ENCODE measurements around the gene ATP8B4.

ATP8B4 gene

DNA sequence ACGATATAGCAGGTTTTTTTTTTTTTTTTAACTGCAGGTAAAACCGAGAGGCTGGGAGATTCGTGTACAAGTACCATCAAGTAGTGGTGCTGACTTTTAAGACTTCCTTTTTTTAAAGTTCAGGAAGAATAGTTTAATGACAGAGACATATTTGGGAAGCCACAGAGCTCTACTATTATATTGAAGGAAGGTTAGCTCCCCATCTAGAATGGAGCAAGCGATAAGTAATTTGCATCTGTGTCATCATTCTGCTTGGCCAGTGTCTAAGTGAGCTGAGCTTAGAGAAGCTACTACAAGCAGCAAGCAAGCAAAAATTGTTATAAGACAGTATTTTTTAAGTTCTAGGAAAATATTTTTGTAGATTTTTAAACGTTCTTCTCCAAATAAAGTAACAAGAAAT lies 203.2 kb downstream of the ATP8B4 start:
- Histone ChIP-seq H3K4me3 (ENCODE audit: severe bottlenecking) (no peak overlapping the region), H3K27me3 (ENCODE audit: insufficient read depth, poor library complexity, severe bottlenecking) (no peaks in the 10 kb centered on the region), H3K36me3 (ENCODE audit: low read depth) (no peaks in the 10 kb centered on the region), H3K4me1 (ENCODE audit: insufficient read depth, poor library complexity, severe bottlenecking) (peaks cover 4% of the 10 kb centered on the region), H3K9me3 (ENCODE audit: severe bottlenecking) (no peaks in the 10 kb centered on the region), H3K27ac (ENCODE audit: poor library complexity, severe bottlenecking) (no peak overlapping the region)
- ATAC-seq (ENCODE audit: low read depth) (no peak), DNase-seq (ENCODE audit: low spot score) (no peak)
- TF ChIP-seq, protein P1, sequence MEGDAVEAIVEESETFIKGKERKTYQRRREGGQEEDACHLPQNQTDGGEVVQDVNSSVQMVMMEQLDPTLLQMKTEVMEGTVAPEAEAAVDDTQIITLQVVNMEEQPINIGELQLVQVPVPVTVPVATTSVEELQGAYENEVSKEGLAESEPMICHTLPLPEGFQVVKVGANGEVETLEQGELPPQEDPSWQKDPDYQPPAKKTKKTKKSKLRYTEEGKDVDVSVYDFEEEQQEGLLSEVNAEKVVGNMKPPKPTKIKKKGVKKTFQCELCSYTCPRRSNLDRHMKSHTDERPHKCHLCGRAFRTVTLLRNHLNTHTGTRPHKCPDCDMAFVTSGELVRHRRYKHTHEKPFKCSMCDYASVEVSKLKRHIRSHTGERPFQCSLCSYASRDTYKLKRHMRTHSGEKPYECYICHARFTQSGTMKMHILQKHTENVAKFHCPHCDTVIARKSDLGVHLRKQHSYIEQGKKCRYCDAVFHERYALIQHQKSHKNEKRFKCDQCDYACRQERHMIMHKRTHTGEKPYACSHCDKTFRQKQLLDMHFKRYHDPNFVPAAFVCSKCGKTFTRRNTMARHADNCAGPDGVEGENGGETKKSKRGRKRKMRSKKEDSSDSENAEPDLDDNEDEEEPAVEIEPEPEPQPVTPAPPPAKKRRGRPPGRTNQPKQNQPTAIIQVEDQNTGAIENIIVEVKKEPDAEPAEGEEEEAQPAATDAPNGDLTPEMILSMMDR (IDR thresholded peaks at IDR 0.05; ENCODE audit: poor library complexity, severe bottlenecking): no peak

DNA sequence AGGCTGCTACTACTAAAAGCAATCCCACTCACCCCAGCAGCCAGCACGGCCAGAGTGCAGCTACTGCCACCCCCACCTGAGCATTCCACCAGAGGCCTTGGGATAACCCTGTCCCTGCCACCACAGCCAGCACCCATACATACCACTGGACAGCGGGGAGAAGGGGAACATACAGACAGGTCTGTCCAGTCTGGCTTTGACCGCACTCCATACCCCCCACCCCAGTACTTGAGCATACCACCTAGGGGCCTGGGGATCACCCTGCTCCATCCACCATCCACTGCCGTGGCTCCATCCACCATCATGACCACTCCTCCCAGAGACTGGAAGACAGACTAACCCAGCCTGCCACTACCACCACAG lies 210.1 kb downstream of the ATP8B4 start:
- no peaks in the 10 kb centered on the region for H3K36me3 ChIP-seq (ENCODE audit: low read depth)
- ATAC-seq (ENCODE audit: low read depth): no peak
- no peak overlapping the region for H3K27ac ChIP-seq (ENCODE audit: poor library complexity, severe bottlenecking)
- TF ChIP-seq, protein P1 (IDR thresholded peaks at IDR 0.05; ENCODE audit: poor library complexity, severe bottlenecking): no peak
- no peak overlapping the region for H3K4me3 ChIP-seq (ENCODE audit: severe bottlenecking)
- no peaks in the 10 kb centered on the region for H3K27me3 ChIP-seq (ENCODE audit: insufficient read depth, poor library complexity, severe bottlenecking)
- H3K4me1 ChIP-seq (ENCODE audit: insufficient read depth, poor library complexity, severe bottlenecking): no peaks in the 10 kb centered on the region
- no peaks in the 10 kb centered on the region for H3K9me3 ChIP-seq (ENCODE audit: severe bottlenecking)
- peak; percentile 59 for DNase-seq (ENCODE audit: low spot score)

DNA sequence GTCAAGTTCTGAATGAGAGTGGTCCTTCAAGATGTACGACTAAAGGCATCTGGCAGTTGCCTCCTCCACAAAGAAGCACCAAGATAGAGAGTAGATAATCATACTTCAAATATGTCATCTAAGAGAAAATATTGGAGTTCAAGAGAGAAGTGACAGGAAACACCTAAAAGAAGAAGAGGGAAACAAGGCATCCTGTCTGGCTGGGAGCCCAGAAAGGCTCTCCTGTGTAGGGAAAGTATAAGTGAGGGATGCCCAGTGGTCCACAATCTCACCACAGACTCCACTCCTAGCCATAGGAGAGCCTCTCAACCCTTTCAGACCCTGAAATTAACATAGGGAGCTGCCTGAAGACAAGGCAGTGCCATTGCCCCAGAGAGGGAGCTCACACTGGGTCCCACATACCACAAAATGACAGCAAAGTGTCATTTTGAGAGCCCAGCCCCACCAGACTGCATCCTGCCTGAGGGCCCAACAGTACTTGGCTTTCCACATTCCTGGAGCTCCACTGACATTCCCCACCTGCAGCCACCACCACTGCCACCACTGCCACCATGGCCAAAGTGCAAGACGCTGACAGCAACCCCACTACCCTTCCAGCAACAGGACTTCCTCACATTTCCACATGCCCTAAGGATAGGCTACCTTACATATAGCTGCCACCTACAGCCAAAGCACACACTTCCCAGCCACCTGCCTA lies 210.6 kb downstream of the ATP8B4 start:
- Histone ChIP-seq H3K36me3 (ENCODE audit: low read depth) (no peaks in the 10 kb centered on the region), H3K4me1 (ENCODE audit: insufficient read depth, poor library complexity, severe bottlenecking) (no peaks in the 10 kb centered on the region), H3K27ac (ENCODE audit: poor library complexity, severe bottlenecking) (no peak overlapping the region), H3K4me3 (ENCODE audit: severe bottlenecking) (no peak overlapping the region), H3K27me3 (ENCODE audit: insufficient read depth, poor library complexity, severe bottlenecking) (no peaks in the 10 kb centered on the region), H3K9me3 (ENCODE audit: severe bottlenecking) (no peaks in the 10 kb centered on the region)
- TF ChIP-seq, protein P1 (IDR thresholded peaks at IDR 0.05; ENCODE audit: poor library complexity, severe bottlenecking): no peak
- DNase-seq (ENCODE audit: low spot score) (no peak), ATAC-seq (ENCODE audit: low read depth) (no peak)

DNA sequence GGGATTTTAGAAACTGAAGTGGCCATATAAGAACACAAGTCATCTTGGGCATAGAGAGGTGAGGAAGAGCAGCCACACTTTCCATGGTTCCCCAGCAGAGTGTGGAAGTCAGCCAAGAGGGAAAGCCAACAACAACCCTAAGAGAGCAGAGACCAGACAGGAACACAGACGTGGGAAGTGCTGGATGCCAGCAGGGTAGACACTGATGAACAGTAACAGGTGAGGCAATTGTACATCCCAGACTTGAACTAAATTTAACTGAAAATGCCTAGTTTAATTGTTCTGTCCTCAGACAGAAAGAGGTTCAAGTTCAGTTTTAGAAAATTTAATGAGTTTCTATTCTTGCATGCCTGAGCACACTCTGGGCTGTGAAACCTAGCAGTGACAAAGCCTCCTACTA lies 212.1 kb downstream of the ATP8B4 start:
- Histone ChIP-seq H3K27ac (ENCODE audit: poor library complexity, severe bottlenecking) (no peak overlapping the region), H3K36me3 (ENCODE audit: low read depth) (no peaks in the 10 kb centered on the region), H3K9me3 (ENCODE audit: severe bottlenecking) (no peaks in the 10 kb centered on the region), H3K4me3 (ENCODE audit: severe bottlenecking) (no peak overlapping the region), H3K27me3 (ENCODE audit: insufficient read depth, poor library complexity, severe bottlenecking) (no peaks in the 10 kb centered on the region), H3K4me1 (ENCODE audit: insufficient read depth, poor library complexity, severe bottlenecking) (no peaks in the 10 kb centered on the region)
- no peak for DNase-seq (ENCODE audit: low spot score)
- ATAC-seq (ENCODE audit: low read depth): no peak
- TF ChIP-seq, protein P1 (IDR thresholded peaks at IDR 0.05; ENCODE audit: poor library complexity, severe bottlenecking): no peak

DNA sequence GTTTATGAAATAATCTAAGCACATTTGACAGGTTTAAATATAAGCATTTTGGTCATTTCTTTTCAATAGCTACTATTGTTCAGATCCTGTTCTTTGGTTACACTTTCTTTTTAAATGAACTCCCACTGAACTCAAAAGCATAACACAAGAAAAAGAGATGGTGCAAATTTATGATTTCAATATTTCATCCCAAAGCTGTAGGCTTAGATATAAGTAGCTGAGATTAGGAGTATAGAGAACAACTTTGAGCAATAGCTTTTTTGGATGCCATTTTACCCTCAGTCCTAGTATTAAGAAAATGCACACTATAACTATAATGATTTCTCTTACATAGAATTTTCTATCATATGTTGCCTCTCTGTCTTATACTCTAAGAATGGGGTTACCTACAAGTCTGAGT lies 213.8 kb downstream of the ATP8B4 start:
- ATAC-seq (ENCODE audit: low read depth) (no peak), DNase-seq (ENCODE audit: low spot score) (no peak)
- Histone ChIP-seq H3K4me3 (ENCODE audit: severe bottlenecking) (no peak overlapping the region), H3K9me3 (ENCODE audit: severe bottlenecking) (no peaks in the 10 kb centered on the region), H3K36me3 (ENCODE audit: low read depth) (no peaks in the 10 kb centered on the region), H3K4me1 (ENCODE audit: insufficient read depth, poor library complexity, severe bottlenecking) (no peaks in the 10 kb centered on the region), H3K27ac (ENCODE audit: poor library complexity, severe bottlenecking) (no peak overlapping the region), H3K27me3 (ENCODE audit: insufficient read depth, poor library complexity, severe bottlenecking) (no peaks in the 10 kb centered on the region)
- TF ChIP-seq, protein P1 (IDR thresholded peaks at IDR 0.05; ENCODE audit: poor library complexity, severe bottlenecking): no peak
